Stimulated activated CD4-positive, alpha-beta T cell treated with anti-CD3 and anti-CD28 coated beads, Interleukin-2, amount 100 ng/mL, for 48 hours (primary cell): ENCODE data around the gene ANXA1.

Experiments
- DNase-seq, 2 donors: peaks; one replicate each; pipeline ENCODE4 v3.0.0-alpha.2; 2020

Gene ANXA1

GRCh38 chr9:73151653-73152542, at the start of gene ANXA1:
TSS of gene ANXA1 (plus strand) at chr9:73151865. CDS start at chr9:73158536, 6,671 bp downstream.
- DNase-seq: no peak

- DNase-seq: no peak
Observed at GRCh38 chr9:73104342-73104741, 47.3 kb upstream of the ANXA1 start.

GRCh38 chr9:73104921-73105320, 46.7 kb upstream of the ANXA1 start:
- DNase-seq: no peak

GRCh38 chr9:73107489-73108069, 44.1 kb upstream of the ANXA1 start:
- peak; percentile 43 to 52 for DNase-seq

- DNase-seq: no peak
Observed at GRCh38 chr9:73114058-73114457, 37.6 kb upstream of the ANXA1 start.

- DNase-seq: no peak
Observed at GRCh38 chr9:73114958-73115357, 36.7 kb upstream of the ANXA1 start.

- DNase-seq: no peak
Observed at GRCh38 chr9:73116031-73116430, 35.6 kb upstream of the ANXA1 start.

- no peak for DNase-seq
Observed at GRCh38 chr9:73116880-73117279, 34.8 kb upstream of the ANXA1 start.

GRCh38 chr9:73118286-73118685, 33.4 kb upstream of the ANXA1 start:
- DNase-seq: no peak

- DNase-seq: no peak
Observed at GRCh38 chr9:73118898-73119554, 32.6 kb upstream of the ANXA1 start.

GRCh38 chr9:73121375-73121935, 30.2 kb upstream of the ANXA1 start:
- no peak for DNase-seq

- DNase-seq: no peak
Observed at GRCh38 chr9:73125651-73126050, 26.0 kb upstream of the ANXA1 start.

GRCh38 chr9:73129941-73130685, 21.6 kb upstream of the ANXA1 start:
- DNase-seq: no peak

- DNase-seq: no peak
Observed at GRCh38 chr9:73131461-73131860, 20.2 kb upstream of the ANXA1 start.

- DNase-seq: peak; percentile 37 to 45
Observed at GRCh38 chr9:73132034-73132776, 19.5 kb upstream of the ANXA1 start.

GRCh38 chr9:73133022-73133651, 18.5 kb upstream of the ANXA1 start:
- DNase-seq: no peak

GRCh38 chr9:73133921-73134407, 17.7 kb upstream of the ANXA1 start:
- DNase-seq: no peak

GRCh38 chr9:73135394-73135793, 16.3 kb upstream of the ANXA1 start:
- DNase-seq: no peak

- no peak for DNase-seq
Observed at GRCh38 chr9:73137286-73137899, 14.3 kb upstream of the ANXA1 start.

GRCh38 chr9:73137914-73138313, 13.8 kb upstream of the ANXA1 start:
- no peak for DNase-seq

- DNase-seq: no peak
Observed at GRCh38 chr9:73138516-73138915, 13.1 kb upstream of the ANXA1 start.
